Coronary artery (tissue), 2 donors: ENCODE measurements around the gene NEBL.

Source experiments
- DNase-seq: peaks from one replicate; pipeline ENCODE4 v3.0.0-alpha.2; 2017; ENCODE audit warnings: low spot score
- H3K27ac ChIP-seq, 2 donors: fragments of 200-600 bp; sonication (generic); one replicate each; pipeline ENCODE4 v1.5.1; 2016 to 2019
- H3K4me3 ChIP-seq: fragments of 200-600 bp; sonication (generic); 2 replicates; pipeline ENCODE4 v1.5.1; 2016; ENCODE audit warnings: mild to moderate bottlenecking, moderate library complexity
- CTCF ChIP-seq: fragments of 200-600 bp; sonication (generic); IDR thresholded peaks from one replicate; pipeline ENCODE4 v1.5.1; 2019; ENCODE audit warnings: antibody characterized with exemption

NEBL gene

DNA sequence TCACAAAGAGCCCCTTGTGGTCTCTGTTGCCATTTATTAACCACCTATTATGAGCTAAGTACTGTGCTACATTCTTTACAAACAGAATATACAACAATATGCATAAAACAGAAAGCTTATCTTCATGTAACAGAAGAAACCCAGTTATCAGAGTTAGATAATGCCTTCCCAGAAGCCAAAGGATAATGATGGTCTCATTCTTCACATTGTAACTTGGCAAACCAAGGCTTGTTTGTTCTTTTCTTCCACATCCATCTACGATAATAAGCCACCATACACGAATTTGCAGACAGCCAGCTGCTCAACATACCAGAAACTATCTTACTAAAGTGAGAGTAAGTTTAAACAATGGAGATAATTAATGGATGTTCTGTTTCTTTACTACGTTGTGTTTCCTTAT lies 127.6 kb downstream of the NEBL start:
- no peak for TF ChIP-seq CTCF

GRCh38 chr10:20768843-20769242 lies 128.3 kb downstream of the NEBL start:
- no peak overlapping the region for H3K4me3 ChIP-seq
- TF ChIP-seq CTCF = peak; percentile 37
- no peak overlapping the region for H3K27ac ChIP-seq
- DNase-seq = no peak

More for the DNA sequence above, 127.6 kb downstream of the NEBL start:
- Histone ChIP-seq H3K27ac (no peak overlapping the region), H3K4me3 (no peak overlapping the region)
- no peak for DNase-seq

DNA sequence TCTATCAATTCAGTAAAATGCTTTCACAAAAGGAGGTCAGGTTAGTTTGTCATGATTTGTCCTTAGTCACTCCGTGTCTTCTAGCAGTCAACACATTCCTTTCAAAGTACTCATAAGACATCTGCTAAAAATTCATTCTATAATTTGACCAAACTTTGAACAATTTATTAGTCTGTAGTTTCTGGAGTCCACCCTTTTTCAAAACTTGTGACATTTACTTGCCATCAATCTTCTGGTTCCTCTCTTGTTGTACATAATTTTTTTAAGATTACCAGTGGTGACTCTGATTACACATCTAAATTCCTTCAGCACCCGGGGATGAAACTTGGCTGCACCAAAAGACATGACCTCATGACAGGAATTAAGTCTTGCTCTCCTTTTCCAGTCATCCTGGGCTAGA lies 130.1 kb downstream of the NEBL start:
- Histone ChIP-seq H3K27ac (peak overlapping the region in 1 of 2 donors; percentile 34), H3K4me3 (no peak overlapping the region)
- DNase-seq = no peak
- no peak for TF ChIP-seq CTCF

DNA sequence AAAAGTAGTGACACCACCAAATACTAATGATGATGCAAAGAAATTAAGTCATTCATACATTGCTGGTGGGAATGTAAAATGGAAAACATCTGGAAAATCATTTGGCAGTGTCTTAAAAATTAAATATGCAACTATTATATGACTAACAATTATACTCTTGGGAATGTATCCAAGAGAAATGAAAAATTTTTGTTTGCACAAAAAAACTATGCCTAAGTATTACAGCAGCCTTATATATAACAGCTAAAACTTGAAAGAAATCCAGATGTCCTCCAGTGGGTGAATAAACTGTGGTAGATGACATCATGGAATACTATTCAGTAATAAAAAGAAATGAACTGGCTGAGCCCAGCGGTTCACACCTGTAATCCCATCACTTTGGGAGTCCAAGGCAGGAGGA lies 132.0 kb downstream of the NEBL start:
- no peak overlapping the region for H3K27ac ChIP-seq
- H3K4me3 ChIP-seq = no peak overlapping the region
- no peak for DNase-seq
- TF ChIP-seq CTCF = no peak

- no peak for TF ChIP-seq CTCF
- no peak for DNase-seq
- H3K4me3 ChIP-seq = no peak overlapping the region
- no peak overlapping the region for H3K27ac ChIP-seq
These were observed 136.7 kb downstream of the NEBL start for GRCh38 chr10:20760460-20760859.

DNA sequence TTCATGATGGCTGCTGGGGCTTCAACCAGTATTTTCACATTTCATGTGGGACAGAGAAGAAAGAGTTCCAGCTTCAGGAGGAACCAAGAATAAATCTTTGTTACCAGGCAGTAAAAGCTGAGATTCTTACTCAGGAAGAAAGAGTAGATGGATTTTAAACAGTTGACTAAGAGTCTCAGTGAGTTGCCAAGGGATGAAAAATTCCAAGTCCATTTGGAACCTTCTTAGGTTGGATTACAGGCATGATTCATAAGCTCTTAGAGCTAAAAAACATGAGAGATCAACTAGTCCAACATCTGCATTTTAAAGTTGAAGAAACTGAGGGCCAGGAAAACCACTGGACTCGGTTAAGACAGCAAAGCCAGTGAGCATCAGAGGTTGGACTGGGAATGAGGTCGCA lies 148.6 kb downstream of the NEBL start:
- DNase-seq = no peak
- TF ChIP-seq CTCF = no peak
- Histone ChIP-seq H3K4me3 (no peak overlapping the region), H3K27ac (no peak overlapping the region)

DNA sequence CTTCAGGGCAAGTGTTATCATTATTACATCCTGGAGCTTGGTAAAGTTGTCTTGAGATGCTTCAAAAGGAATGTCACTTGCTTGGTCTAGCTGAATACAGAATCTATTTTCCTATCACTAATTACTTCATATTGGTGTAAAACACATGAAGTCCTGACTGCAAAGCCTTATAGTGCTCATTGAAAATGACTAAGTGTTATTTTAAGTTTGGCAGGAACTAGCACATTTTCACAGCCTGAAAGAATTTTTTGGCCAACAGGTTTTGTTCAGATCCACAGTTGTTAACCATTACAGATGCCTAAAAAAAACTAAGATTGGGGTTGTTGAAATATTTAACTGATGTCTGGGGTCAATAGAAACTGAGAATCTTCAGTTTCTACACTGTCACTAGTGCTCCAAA lies 149.3 kb downstream of the NEBL start:
- no peak overlapping the region for H3K4me3 ChIP-seq
- TF ChIP-seq CTCF = no peak
- no peak for DNase-seq
- H3K27ac ChIP-seq = no peak overlapping the region
